ENCODE measurements around the gene ROBO2.

Gene ROBO2

DNA sequence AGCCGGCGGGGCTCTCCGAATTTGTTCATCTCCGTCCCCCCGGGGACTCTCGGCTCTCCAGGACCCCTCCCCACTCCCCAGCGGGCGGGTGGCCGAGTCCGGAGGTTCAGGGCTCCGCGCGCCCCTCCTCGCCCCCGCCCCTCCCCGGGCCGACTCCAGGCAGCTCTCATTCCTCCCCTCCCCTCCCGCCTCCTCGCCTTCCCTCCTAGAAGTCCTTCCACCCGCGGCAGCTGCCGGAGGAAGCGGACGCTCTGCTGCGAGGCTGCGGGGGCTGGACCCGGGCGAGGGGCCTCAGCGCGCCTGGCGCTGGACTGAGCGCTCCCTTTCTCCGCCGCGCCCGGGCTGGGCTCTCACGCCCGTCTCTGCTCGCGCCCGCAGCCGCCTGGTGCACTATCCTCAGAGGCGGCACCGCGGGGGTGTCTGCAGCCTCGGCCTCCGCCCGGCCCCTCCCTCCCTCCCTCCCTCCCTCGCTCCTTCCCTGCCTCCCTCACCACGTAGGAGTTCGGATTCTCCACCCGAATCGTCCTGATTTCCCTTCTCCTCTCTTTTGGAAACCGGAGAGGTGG is at the start of gene ROBO2:
Gene ROBO2, plus strand, starts transcription at position 494 of the 566 bp plus-strand sequence. CDS start 687 bp downstream, outside the sequence.
- Mint-ChIP-seq H3K4me1 (ENCODE audit: low read depth) (no peaks in the 10 kb centered on the region), H3K27me3 (peaks cover 33% of the 10 kb centered on the region), H3K9me3 (no peaks in the 10 kb centered on the region), H3K4me3 (no peak within 1 kb of the TSS), H3K36me3 (ENCODE audit: low read depth) (no peaks in the 10 kb centered on the region), H3K27ac (no peak within 1 kb of the TSS)

GRCh38 chr3:76990606-76991005 is 49.3 kb upstream of the ROBO2 start:
- no peaks in the 10 kb centered on the region for H3K36me3 Mint-ChIP-seq (ENCODE audit: low read depth)
- no peak overlapping the region for H3K4me3 Mint-ChIP-seq
- H3K4me1 Mint-ChIP-seq (ENCODE audit: low read depth) = no peaks in the 10 kb centered on the region
- no peak overlapping the region for H3K27ac Mint-ChIP-seq
- peaks cover 11% of the 10 kb centered on the region for H3K9me3 Mint-ChIP-seq
- no peaks in the 10 kb centered on the region for H3K27me3 Mint-ChIP-seq

- Mint-ChIP-seq H3K9me3 (peaks cover 11% of the 10 kb centered on the region), H3K27me3 (no peaks in the 10 kb centered on the region), H3K36me3 (ENCODE audit: low read depth) (no peaks in the 10 kb centered on the region), H3K4me1 (ENCODE audit: low read depth) (no peaks in the 10 kb centered on the region), H3K4me3 (no peak overlapping the region), H3K27ac (no peak overlapping the region)
Measured at GRCh38 chr3:76991165-76991564, 48.7 kb upstream of the ROBO2 start.

GRCh38 chr3:76997733-76998132 is 42.2 kb upstream of the ROBO2 start:
- H3K4me1 Mint-ChIP-seq (ENCODE audit: low read depth) = no peaks in the 10 kb centered on the region
- H3K27ac Mint-ChIP-seq = no peak overlapping the region
- H3K9me3 Mint-ChIP-seq = peaks cover 7% of the 10 kb centered on the region
- H3K4me3 Mint-ChIP-seq = no peak overlapping the region
- no peaks in the 10 kb centered on the region for H3K27me3 Mint-ChIP-seq
- no peaks in the 10 kb centered on the region for H3K36me3 Mint-ChIP-seq (ENCODE audit: low read depth)

DNA sequence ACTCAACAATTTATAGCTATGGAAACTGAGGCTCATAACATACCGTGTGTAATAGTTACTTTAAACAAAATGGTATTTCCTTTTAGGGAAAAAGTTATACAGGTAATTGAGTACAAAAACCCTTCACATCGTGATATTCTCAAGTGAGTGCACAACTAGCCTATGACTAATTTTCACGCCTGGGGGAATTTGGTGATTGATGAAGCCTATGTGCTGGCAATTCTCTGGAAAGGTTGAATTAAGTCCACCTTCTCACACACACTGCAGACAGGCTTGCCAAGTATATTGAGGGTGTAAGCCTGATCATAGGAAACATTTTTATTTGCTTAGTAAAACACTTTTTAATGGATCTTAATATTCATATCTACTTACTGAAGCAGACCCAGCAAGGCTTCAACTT is 41.3 kb upstream of the ROBO2 start:
- no peak overlapping the region for H3K27ac Mint-ChIP-seq
- H3K4me1 Mint-ChIP-seq (ENCODE audit: low read depth) = no peaks in the 10 kb centered on the region
- H3K36me3 Mint-ChIP-seq (ENCODE audit: low read depth) = no peaks in the 10 kb centered on the region
- H3K27me3 Mint-ChIP-seq = no peaks in the 10 kb centered on the region
- H3K4me3 Mint-ChIP-seq = no peak overlapping the region
- H3K9me3 Mint-ChIP-seq = peaks cover 7% of the 10 kb centered on the region

- Mint-ChIP-seq H3K4me3 (no peak overlapping the region), H3K36me3 (ENCODE audit: low read depth) (no peaks in the 10 kb centered on the region), H3K27ac (no peak overlapping the region), H3K9me3 (peaks cover 7% of the 10 kb centered on the region), H3K4me1 (ENCODE audit: low read depth) (no peaks in the 10 kb centered on the region), H3K27me3 (no peaks in the 10 kb centered on the region)
Measured at GRCh38 chr3:77001062-77001701, 38.7 kb upstream of the ROBO2 start.

GRCh38 chr3:77014226-77014625 is 25.7 kb upstream of the ROBO2 start:
- Mint-ChIP-seq H3K4me3 (no peak overlapping the region), H3K27me3 (no peaks in the 10 kb centered on the region), H3K36me3 (ENCODE audit: low read depth) (no peaks in the 10 kb centered on the region), H3K4me1 (ENCODE audit: low read depth) (no peaks in the 10 kb centered on the region), H3K9me3 (peaks cover 8% of the 10 kb centered on the region), H3K27ac (no peak overlapping the region)

DNA sequence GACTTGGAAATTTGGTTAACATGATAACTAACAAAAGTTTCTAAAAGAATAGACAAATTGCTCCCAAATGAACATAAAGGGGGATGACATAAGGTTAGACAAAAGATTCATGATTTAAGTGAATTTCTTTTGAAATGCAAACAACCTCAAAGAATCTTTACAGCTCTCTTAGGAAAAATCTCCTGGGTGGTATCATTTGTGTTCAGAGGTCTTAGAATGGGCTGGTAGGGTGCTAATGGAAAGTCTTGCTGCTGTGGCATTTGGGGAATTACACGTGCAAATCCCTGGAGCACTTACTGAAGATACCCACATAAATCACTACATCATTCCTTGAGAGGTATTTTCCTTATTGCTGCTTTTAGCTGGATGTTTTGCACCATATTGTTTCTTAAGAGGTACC is 14.4 kb upstream of the ROBO2 start:
- H3K27me3 Mint-ChIP-seq = no peaks in the 10 kb centered on the region
- H3K9me3 Mint-ChIP-seq = peaks cover 13% of the 10 kb centered on the region

DNA sequence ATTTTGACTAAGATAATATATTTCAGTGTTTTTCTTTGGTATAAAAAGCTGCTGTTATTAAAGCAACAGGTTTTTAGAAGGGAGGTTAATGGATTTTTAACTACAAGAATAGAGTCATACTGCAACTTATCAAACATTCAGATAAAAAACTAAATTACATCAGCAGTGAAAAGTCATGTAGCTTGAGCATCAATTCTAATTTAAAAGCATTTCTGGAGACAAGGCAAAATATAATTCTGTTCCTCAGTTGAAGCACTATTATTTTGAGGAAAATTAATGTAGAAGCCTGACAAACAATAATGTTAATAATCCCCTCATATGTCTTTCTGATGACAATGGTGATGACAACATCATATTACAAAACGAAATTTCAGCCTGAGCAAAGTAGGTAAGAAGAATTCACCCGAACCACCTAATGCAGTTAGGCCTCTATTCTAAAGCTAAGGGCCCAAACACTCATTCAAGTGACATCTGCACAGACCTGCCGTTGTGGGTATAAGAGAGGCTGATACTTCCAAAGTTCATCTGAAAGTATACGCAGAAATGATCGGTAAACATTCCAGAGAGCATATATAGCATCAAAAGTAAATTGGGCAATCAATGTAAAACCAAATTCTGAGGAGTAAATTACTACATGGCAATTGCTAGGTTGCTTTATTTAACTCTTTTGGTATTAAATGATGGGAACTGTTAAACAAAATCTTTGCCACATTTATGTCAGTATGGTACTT is 12.8 kb upstream of the ROBO2 start:
- no peaks in the 10 kb centered on the region for H3K27me3 Mint-ChIP-seq

More for the DNA sequence above, 14.4 kb upstream of the ROBO2 start:
- no peaks in the 10 kb centered on the region for H3K4me1 Mint-ChIP-seq (ENCODE audit: low read depth)
- H3K27ac Mint-ChIP-seq = no peak overlapping the region
- H3K36me3 Mint-ChIP-seq (ENCODE audit: low read depth) = no peaks in the 10 kb centered on the region
- no peak overlapping the region for H3K4me3 Mint-ChIP-seq

DNA sequence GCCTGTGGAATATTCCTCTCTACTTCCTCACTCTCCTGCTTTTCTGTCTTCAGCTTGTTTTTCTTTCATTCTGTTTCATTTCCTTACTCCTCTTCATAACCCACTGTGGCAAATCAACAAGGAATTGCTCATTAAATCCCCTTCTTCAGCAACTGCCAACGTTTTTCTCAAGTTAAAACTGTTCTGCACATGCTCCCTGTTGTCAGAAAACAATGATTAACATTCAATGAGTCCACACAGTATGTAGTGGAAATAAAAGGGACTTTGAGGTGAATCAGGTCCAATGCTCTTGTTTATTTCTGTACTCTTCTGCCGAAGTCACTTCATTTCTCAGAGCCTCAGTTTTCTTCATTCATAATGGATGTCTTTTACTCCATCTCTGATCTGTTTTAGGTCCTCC is 11.9 kb upstream of the ROBO2 start:
- no peak overlapping the region for H3K27ac Mint-ChIP-seq
- peaks cover 16% of the 10 kb centered on the region for H3K9me3 Mint-ChIP-seq
- no peaks in the 10 kb centered on the region for H3K36me3 Mint-ChIP-seq (ENCODE audit: low read depth)
- no peak overlapping the region for H3K4me3 Mint-ChIP-seq
- no peaks in the 10 kb centered on the region for H3K27me3 Mint-ChIP-seq
- H3K4me1 Mint-ChIP-seq (ENCODE audit: low read depth) = no peaks in the 10 kb centered on the region

More for the DNA sequence above, 12.8 kb upstream of the ROBO2 start:
- Mint-ChIP-seq H3K4me1 (ENCODE audit: low read depth) (no peaks in the 10 kb centered on the region), H3K4me3 (no peak overlapping the region), H3K36me3 (ENCODE audit: low read depth) (no peaks in the 10 kb centered on the region), H3K27ac (no peak overlapping the region), H3K9me3 (peaks cover 16% of the 10 kb centered on the region)

GRCh38 chr3:77038468-77038929 is 1.4 kb upstream of the ROBO2 start:
- Mint-ChIP-seq H3K36me3 (ENCODE audit: low read depth) (no peaks in the 10 kb centered on the region), H3K4me1 (ENCODE audit: low read depth) (no peaks in the 10 kb centered on the region), H3K27ac (no peak overlapping the region), H3K4me3 (no peak overlapping the region), H3K27me3 (peaks cover 33% of the 10 kb centered on the region), H3K9me3 (no peaks in the 10 kb centered on the region)

DNA sequence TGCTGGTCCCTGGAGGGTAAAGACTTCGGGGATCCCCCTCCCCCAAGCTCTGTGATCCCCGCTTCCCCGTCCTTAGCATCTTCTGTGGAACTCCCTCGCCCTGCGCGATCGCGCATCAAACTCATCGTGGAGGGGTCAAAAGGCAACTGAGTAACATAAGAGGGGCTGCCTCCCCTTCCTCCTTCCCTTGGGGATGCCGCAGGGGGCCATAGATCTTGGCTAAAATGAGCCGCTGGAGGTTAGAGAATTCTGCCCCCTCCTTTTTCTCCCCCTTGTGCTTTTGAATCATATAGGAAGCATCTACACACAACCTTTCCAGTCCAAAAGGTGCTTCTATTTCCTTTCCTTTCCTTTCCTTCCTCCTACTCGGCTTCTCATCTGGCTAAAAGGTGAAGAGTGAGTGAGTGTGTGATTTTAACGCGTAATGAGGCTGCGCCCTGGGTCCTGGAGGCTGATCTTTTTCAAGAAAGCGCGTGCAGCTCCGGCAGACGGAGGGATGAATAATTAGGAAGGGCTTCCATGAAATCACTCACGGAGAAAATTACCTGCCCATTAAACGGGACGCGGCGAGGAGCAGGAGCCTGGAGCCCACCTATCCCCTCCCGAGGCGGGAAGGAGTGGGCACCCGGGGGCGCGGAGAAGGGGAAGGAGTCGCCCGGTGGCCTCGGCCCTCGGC is 831 bp upstream of the ROBO2 start:
- Mint-ChIP-seq H3K36me3 (ENCODE audit: low read depth) (no peaks in the 10 kb centered on the region), H3K9me3 (no peaks in the 10 kb centered on the region)

GRCh38 chr3:77040216-77040615 is 317 bp downstream of the ROBO2 start:
- no peaks in the 10 kb centered on the region for H3K9me3 Mint-ChIP-seq
- no peak overlapping the region for H3K4me3 Mint-ChIP-seq
- no peak overlapping the region for H3K27ac Mint-ChIP-seq
- no peaks in the 10 kb centered on the region for H3K4me1 Mint-ChIP-seq (ENCODE audit: low read depth)
- H3K27me3 Mint-ChIP-seq = peaks cover 33% of the 10 kb centered on the region
- H3K36me3 Mint-ChIP-seq (ENCODE audit: low read depth) = no peaks in the 10 kb centered on the region

More for the DNA sequence above, 831 bp upstream of the ROBO2 start:
- no peak overlapping the region for H3K27ac Mint-ChIP-seq
- H3K4me3 Mint-ChIP-seq = no peak overlapping the region
- peaks cover 33% of the 10 kb centered on the region for H3K27me3 Mint-ChIP-seq
- H3K4me1 Mint-ChIP-seq (ENCODE audit: low read depth) = no peaks in the 10 kb centered on the region

GRCh38 chr3:77040926-77041722 is 1.2 kb downstream of the ROBO2 start:
- Mint-ChIP-seq H3K27me3 (peaks cover 33% of the 10 kb centered on the region), H3K27ac (no peak overlapping the region)

More at GRCh38 chr3:77040926-77041722, 1.2 kb downstream of the ROBO2 start:
- H3K36me3 Mint-ChIP-seq (ENCODE audit: low read depth) = no peaks in the 10 kb centered on the region
- H3K9me3 Mint-ChIP-seq = no peaks in the 10 kb centered on the region
- H3K4me3 Mint-ChIP-seq = no peak overlapping the region
- no peaks in the 10 kb centered on the region for H3K4me1 Mint-ChIP-seq (ENCODE audit: low read depth)
